Esophagus squamous epithelium (tissue), 5 donors: ENCODE data around the gene NR2F6. TPM values are rescaled to one million over a fixed set of nuclear protein-coding genes. Genes with fewer than 3 reads are reported as not detected.

ENCODE experiments used
- DNase-seq: peaks from one replicate; lab custom pipeline; 2025; lab: John Stamatoyannopoulos, UW
- H3K27ac ChIP-seq, 4 donors: fragments of 200-600 bp; sonication (generic); one replicate each; pipeline ENCODE4 v1.5.1; 2016 to 2019; ENCODE audit warnings: mild to moderate bottlenecking in 1 of 4
- H3K27me3 ChIP-seq, 4 donors: fragments of 200-600 bp; sonication (generic); 1 replicate in 3 of 4; 2 replicates in 1 of 4; pipeline versions ENCODE4 v1.5.1 to v1.6.0; 2017 to 2021; ENCODE audit warnings: antibody characterized with exemption in 1 of 4
- H3K36me3 ChIP-seq, 3 donors: fragments of 200-600 bp; sonication (generic); one replicate each; pipeline ENCODE4 v1.5.1; 2016 to 2019
- H3K4me1 ChIP-seq, 3 donors: fragments of 200-600 bp; sonication (generic); one replicate each; pipeline ENCODE4 v1.5.1; 2017 to 2019
- H3K4me3 ChIP-seq, 4 donors: fragments of 200-600 bp; sonication (generic); 1 replicate in 3 of 4; 2 replicates in 1 of 4; pipeline ENCODE4 v1.5.1; 2016 to 2019; ENCODE audit warnings: mild to moderate bottlenecking in 2 of 4, moderate library complexity in 1 of 4
- H3K9me3 ChIP-seq, 3 donors: fragments of 200-600 bp; sonication (generic); one replicate each; pipeline ENCODE4 v1.5.1; 2016 to 2019
- CTCF ChIP-seq, 6 experiments: fragments of 450-650 bp in 4 of 6; fragments of 200-600 bp in 2 of 6; sonication (generic) in 2 of 6; IDR thresholded peaks; one replicate each; pipeline ENCODE4 v1.5.1; 2016 to 2019; ENCODE audit warnings: antibody characterized with exemption in 6 of 6, mild to moderate bottlenecking in 4 of 6, moderate library complexity in 4 of 6
- POLR2A ChIP-seq, 4 donors: fragments of 450-650 bp; IDR thresholded peaks; one replicate each; pipeline ENCODE4 v1.6.1; 2017; ENCODE audit warnings: antibody characterized with exemption in 4 of 4, mild to moderate bottlenecking in 4 of 4, moderate library complexity in 3 of 4
- WGBS, 2 donors: methylation state at CpG; one replicate each; pipeline ENCODE4 v1.1.5; 2018; 5-methylcytosine and 5-hydroxymethylcytosine counted together
- intact Hi-C: fragments of 100-400 bp; cut with DNase I; formaldehyde crosslinking; loops from one replicate; pipeline ENCODE4 v1.15.0; 2022
- total RNA-seq, 4 donors: library from RNA; depleted of rRNA; stranded (reverse); fragments of >200 nt; gene quantifications; one replicate each; pipeline ENCODE4 v1.1.0, GENCODE V29; 2016
- donor health status: DM: yes; HTN: yes; CAD: no.

Gene NR2F6
- total RNA-seq, 4 donors from 2014 or later: 52.8 to 115 (median 82.7) TPM

- TF ChIP-seq POLR2A (IDR thresholded peaks at IDR 0.05) (no peak), CTCF (IDR thresholded peaks at IDR 0.05) (no peak)
- H3K36me3 ChIP-seq: peaks cover 10 to 87% (median 17%) of the 10 kb centered on the region in 3 donors
- peak overlapping the region; percentile 37 to 80 (median 46) for H3K4me3 ChIP-seq
- H3K27ac ChIP-seq: peak overlapping the region; percentile 64 to 89 (median 74)
- DNase-seq: no peak
- intact Hi-C loops: no loop called here
- no peaks in the 10 kb centered on the region for H3K9me3 ChIP-seq
- no peaks in the 10 kb centered on the region for H3K27me3 ChIP-seq
- WGBS, 2 donors: 7 to 29% methylated on average over 6 to 7 of the region's 11 CpGs
- H3K4me1 ChIP-seq: peaks cover 13 to 39% (median 21%) of the 10 kb centered on the region in 3 donors
Measured at GRCh38 chr19:17234911-17235299, 10.8 kb downstream of the NR2F6 start.

- Histone ChIP-seq H3K36me3 (peaks cover 10 to 75% (median 18%) of the 10 kb centered on the region in 3 donors), H3K27ac (no peak overlapping the region), H3K9me3 (no peaks in the 10 kb centered on the region), H3K27me3 (no peaks in the 10 kb centered on the region), H3K4me3 (no peak overlapping the region), H3K4me1 (peaks cover 13 to 42% (median 21%) of the 10 kb centered on the region in 3 donors)
- intact Hi-C loops: no loop called here
- WGBS, 2 donors: 89 to 92% methylated on average over 17 to 21 of the region's 25 CpGs
- no peak for TF ChIP-seq POLR2A (IDR thresholded peaks at IDR 0.05)
- TF ChIP-seq CTCF (IDR thresholded peaks at IDR 0.05): no peak
- no peak for DNase-seq
Measured at GRCh38 chr19:17232258-17232657, 13.5 kb downstream of the NR2F6 start.

GRCh38 chr19:17229890-17230289, 15.8 kb downstream of the NR2F6 start:
- intact Hi-C loops: no loop called here
- H3K9me3 ChIP-seq: no peaks in the 10 kb centered on the region
- no peak overlapping the region for H3K27ac ChIP-seq
- no peak overlapping the region for H3K4me3 ChIP-seq
- H3K27me3 ChIP-seq: no peaks in the 10 kb centered on the region
- DNase-seq: no peak
- H3K36me3 ChIP-seq: peaks cover 10 to 64% (median 18%) of the 10 kb centered on the region in 3 donors
- 100% methylated on average over 1 of the region's 3 CpGs for WGBS, 2 donors
- H3K4me1 ChIP-seq: peaks cover 14 to 36% (median 14%) of the 10 kb centered on the region in 3 donors
- TF ChIP-seq CTCF (IDR thresholded peaks at IDR 0.05) (no peak), POLR2A (IDR thresholded peaks at IDR 0.05) (no peak)

- 85 to 88% methylated on average over 11 to 13 of the region's 13 CpGs for WGBS, 2 donors
- TF ChIP-seq POLR2A (IDR thresholded peaks at IDR 0.05) (no peak), CTCF (IDR thresholded peaks at IDR 0.05) (no peak)
- peaks cover 6 to 27% (median 8%) of the 10 kb centered on the region in 3 donors for H3K4me1 ChIP-seq
- H3K4me3 ChIP-seq: no peak overlapping the region
- H3K9me3 ChIP-seq: no peaks in the 10 kb centered on the region
- H3K27ac ChIP-seq: no peak overlapping the region
- no peaks in the 10 kb centered on the region for H3K27me3 ChIP-seq
- DNase-seq: no peak
- intact Hi-C loops: no loop called here
- peaks cover 10 to 44% (median 18%) of the 10 kb centered on the region in 3 donors for H3K36me3 ChIP-seq
Measured at GRCh38 chr19:17227798-17228367, 17.8 kb downstream of the NR2F6 start.

GRCh38 chr19:17226002-17226933, 19.5 kb downstream of the NR2F6 start, which contains the start of gene OCEL1:
TSS of gene OCEL1 (plus strand) at chr19:17226226. CDS start at chr19:17226248, 22 bp downstream.
- TF ChIP-seq CTCF (IDR thresholded peaks at IDR 0.05) (peak in 1 of 6 experiments; percentile 11), POLR2A (IDR thresholded peaks at IDR 0.05) (peak in 1 of 4 donors; percentile 82)
- H3K4me1 ChIP-seq: peaks cover 6 to 27% (median 8%) of the 10 kb centered on the region in 3 donors
- WGBS, 2 donors: 0 to 3% methylated on average over 9 to 21 of the region's 90 CpGs

More at GRCh38 chr19:17226002-17226933, 19.5 kb downstream of the NR2F6 start, which contains the start of gene OCEL1:
- no peaks in the 10 kb centered on the region for H3K9me3 ChIP-seq
- intact Hi-C loops: no loop called here
- peak within 1 kb of the TSS; percentile 83 to 91 (median 90) for H3K27ac ChIP-seq
- no peaks in the 10 kb centered on the region for H3K27me3 ChIP-seq
- peaks cover 4 to 28% (median 9%) of the 10 kb centered on the region in 3 donors for H3K36me3 ChIP-seq
- peak; percentile 93 for DNase-seq
- peak within 1 kb of the TSS; percentile 45 to 81 (median 70) for H3K4me3 ChIP-seq
